CD8-positive, alpha-beta memory T cell (primary cell): ENCODE measurements around the gene AGER. TPM values are rescaled to one million over a fixed set of nuclear protein-coding genes. Genes with fewer than 3 reads are reported as not detected.

Experiments used
- CTCF ChIA-PET: fragments of 350-600 bp; sonication (Branson Sonifier 250); formaldehyde crosslinking; loops from one replicate; lab custom pipeline; 2021; ENCODE audit warnings: antibody characterized with exemption; lab: Charles Lee
- POLR2A ChIA-PET: fragments of 350-600 bp; sonication (Branson Sonifier 250); formaldehyde crosslinking; loops from one replicate; lab custom pipeline; 2021; ENCODE audit warnings: antibody characterized with exemption; lab: Charles Lee
- DNase-seq, 5 donors: peaks; one replicate each; pipeline versions ENCODE4 v3.0.0 to v3.0.0-alpha.2; 2020 to 2022; ENCODE audit warnings: mixed read lengths in 1 of 5
- H3K27ac ChIP-seq: one replicate; pipeline ENCODE4 v1.7.0; 2013; ENCODE audit warnings: low read depth, mild to moderate bottlenecking, low read length, moderate library complexity
- H3K27me3 ChIP-seq: 2 replicates; pipeline ENCODE4 v1.7.0; 2013; ENCODE audit warnings: low read length, mild to moderate bottlenecking; ENCODE audit not compliant: insufficient read depth, poor library complexity, severe bottlenecking
- H3K36me3 ChIP-seq: 2 replicates; pipeline ENCODE4 v1.7.0; 2013; ENCODE audit warnings: mild to moderate bottlenecking, low read length, moderate library complexity; ENCODE audit not compliant: insufficient read depth
- H3K4me1 ChIP-seq: 2 replicates; pipeline ENCODE4 v1.7.0; 2013; ENCODE audit warnings: mild to moderate bottlenecking, low read length, moderate library complexity; ENCODE audit not compliant: insufficient read depth
- H3K4me3 ChIP-seq: 2 replicates; pipeline ENCODE4 v1.7.0; 2013; ENCODE audit warnings: mild to moderate bottlenecking, low read length
- H3K9me3 ChIP-seq: 2 replicates; pipeline ENCODE4 v1.7.0; 2013; ENCODE audit warnings: mild to moderate bottlenecking, low read length
- H3K27ac Mint-ChIP-seq, 8 donors: one replicate each; pipeline ENCODE4 v1.8.0; 2020 to 2021; ENCODE audit warnings: mixed read lengths in 8 of 8, mild to moderate bottlenecking in 6 of 8, inconsistent platforms in 3 of 8, moderate library complexity in 3 of 8
- H3K27me3 Mint-ChIP-seq, 2 donors: one replicate each; pipeline ENCODE4 v1.8.0; 2020 to 2021; ENCODE audit warnings: mixed read lengths in 2 of 2, mild to moderate bottlenecking in 1 of 2, moderate library complexity in 1 of 2
- H3K36me3 Mint-ChIP-seq, 3 donors: one replicate each; pipeline ENCODE4 v1.8.0; 2020 to 2021; ENCODE audit warnings: mixed read lengths in 3 of 3, inconsistent platforms in 1 of 3, mild to moderate bottlenecking in 1 of 3
- H3K4me1 Mint-ChIP-seq, 3 donors: one replicate each; pipeline ENCODE4 v1.8.0; 2020 to 2021; ENCODE audit warnings: mixed read lengths in 3 of 3, inconsistent platforms in 1 of 3, mild to moderate bottlenecking in 1 of 3
- H3K4me3 Mint-ChIP-seq, 7 donors: one replicate each; pipeline ENCODE4 v1.8.0; 2020 to 2021; ENCODE audit warnings: mixed read lengths in 7 of 7, mild to moderate bottlenecking in 6 of 7, moderate library complexity in 4 of 7, inconsistent platforms in 2 of 7
- H3K9me3 Mint-ChIP-seq, 5 donors: one replicate each; pipeline ENCODE4 v1.8.0; 2020 to 2022; ENCODE audit warnings: mixed read lengths in 5 of 5, mild to moderate bottlenecking in 3 of 5, moderate library complexity in 2 of 5, inconsistent platforms in 1 of 5
- polyA plus RNA-seq: library from polyadenylated mRNA; unstranded; fragments of 300-500 nt; fragmentation: Illumina TruSeq; gene quantifications from one replicate; pipeline ENCODE4 v1.2.3, GENCODE V29; 2021
- total RNA-seq, 2 experiments: library from RNA; stranded (reverse); gene quantifications; one replicate each; pipeline ENCODE4 v1.2.3, GENCODE V29; 2021

AGER gene
- total and polyA plus RNA-seq, 3 experiments from 2014 or later = 11.9 to 12.5 TPM; not detected in 1

DNA sequence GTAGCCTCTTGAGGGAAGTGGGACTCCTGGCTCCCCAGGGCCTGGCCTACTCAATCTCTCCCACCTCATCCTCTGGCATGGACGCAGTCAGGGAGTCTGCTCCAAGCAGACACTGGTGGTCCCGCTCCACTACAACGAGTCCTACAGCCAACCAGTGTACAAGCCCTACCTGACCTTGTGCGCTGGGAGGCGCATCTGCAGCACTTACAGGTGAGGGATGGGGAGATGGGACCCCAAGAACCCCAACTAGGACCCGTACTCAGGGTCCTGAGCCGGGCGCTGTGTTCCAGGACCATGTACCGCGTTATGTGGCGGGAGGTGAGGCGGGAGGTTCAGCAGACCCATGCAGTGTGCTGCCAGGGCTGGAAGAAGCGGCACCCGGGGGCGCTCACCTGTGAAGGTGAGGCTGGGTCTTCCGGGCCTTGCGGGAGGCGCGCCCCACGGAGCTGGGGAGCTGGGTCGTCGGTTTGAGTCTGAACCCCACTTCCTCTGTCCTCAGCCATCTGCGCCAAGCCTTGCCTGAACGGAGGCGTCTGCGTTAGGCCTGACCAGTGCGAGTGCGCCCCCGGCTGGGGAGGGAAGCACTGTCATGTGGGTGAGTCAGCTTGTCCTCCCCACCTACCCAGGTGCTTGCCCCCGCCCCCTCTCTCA is 17.5 kb downstream of the AGER start:
- Mint-ChIP-seq H3K4me1 (peaks cover 4 to 5% (median 5%) of the 10 kb centered on the region in 3 donors), H3K27ac (peak overlapping the region in 2 of 8 donors; percentile 50 to 75), H3K4me3 (no peak overlapping the region), H3K36me3 (peaks cover 0 to 65% (median 14%) of the 10 kb centered on the region in 3 donors), H3K9me3 (no peaks in the 10 kb centered on the region), H3K27me3 (no peaks in the 10 kb centered on the region)
- H3K9me3 ChIP-seq = no peaks in the 10 kb centered on the region
- H3K27me3 ChIP-seq = no peaks in the 10 kb centered on the region
- ChIA-PET CTCF (interaction anchor here (1.6 kb wide), 1 partner anchor 29 kb away, joined by 4 read pairs; no protein-coding TSS in a partner anchor), POLR2A (interaction anchor here (0.5 to 0.7 kb wide), 2 partner anchors 29 to 457 kb away, joined by 3 to 5 read pairs; no protein-coding TSS in a partner anchor)
- H3K36me3 ChIP-seq = peaks cover 16% of the 10 kb centered on the region
- H3K4me1 ChIP-seq = no peaks in the 10 kb centered on the region
- no peak overlapping the region for H3K4me3 ChIP-seq
- H3K27ac ChIP-seq = no peak overlapping the region
- no peak for DNase-seq

- ChIA-PET CTCF (interaction anchor here (1.8 kb wide), 1 partner anchor 45 kb away, joined by 4 read pairs; no protein-coding TSS in a partner anchor), POLR2A (interaction anchor here (0.6 kb wide), 1 partner anchor 283 kb away, joined by 4 read pairs; no protein-coding TSS in a partner anchor)
- Mint-ChIP-seq H3K4me3 (no peak within 1 kb of the TSS), H3K27me3 (no peaks in the 10 kb centered on the region), H3K36me3 (peaks cover 0 to 45% (median 4%) of the 10 kb centered on the region in 3 donors), H3K4me1 (peaks cover 0 to 5% (median 2%) of the 10 kb centered on the region in 3 donors), H3K9me3 (no peaks in the 10 kb centered on the region), H3K27ac (peak within 1 kb of the TSS in 2 of 8 donors; percentile 6 to 47)
- Histone ChIP-seq H3K27me3 (no peaks in the 10 kb centered on the region), H3K36me3 (peaks cover 9% of the 10 kb centered on the region), H3K9me3 (no peaks in the 10 kb centered on the region), H3K4me1 (no peaks in the 10 kb centered on the region), H3K27ac (no peak within 1 kb of the TSS), H3K4me3 (no peak within 1 kb of the TSS)
- no peak for DNase-seq
These were observed 19.8 kb downstream of the AGER start, which contains the start of gene EGFL8 for GRCh38 chr6:32164295-32164694. Gene EGFL8, plus strand, starts transcription at chr6:32164595. Its CDS starts 1,571 bp downstream, at chr6:32166166.

DNA sequence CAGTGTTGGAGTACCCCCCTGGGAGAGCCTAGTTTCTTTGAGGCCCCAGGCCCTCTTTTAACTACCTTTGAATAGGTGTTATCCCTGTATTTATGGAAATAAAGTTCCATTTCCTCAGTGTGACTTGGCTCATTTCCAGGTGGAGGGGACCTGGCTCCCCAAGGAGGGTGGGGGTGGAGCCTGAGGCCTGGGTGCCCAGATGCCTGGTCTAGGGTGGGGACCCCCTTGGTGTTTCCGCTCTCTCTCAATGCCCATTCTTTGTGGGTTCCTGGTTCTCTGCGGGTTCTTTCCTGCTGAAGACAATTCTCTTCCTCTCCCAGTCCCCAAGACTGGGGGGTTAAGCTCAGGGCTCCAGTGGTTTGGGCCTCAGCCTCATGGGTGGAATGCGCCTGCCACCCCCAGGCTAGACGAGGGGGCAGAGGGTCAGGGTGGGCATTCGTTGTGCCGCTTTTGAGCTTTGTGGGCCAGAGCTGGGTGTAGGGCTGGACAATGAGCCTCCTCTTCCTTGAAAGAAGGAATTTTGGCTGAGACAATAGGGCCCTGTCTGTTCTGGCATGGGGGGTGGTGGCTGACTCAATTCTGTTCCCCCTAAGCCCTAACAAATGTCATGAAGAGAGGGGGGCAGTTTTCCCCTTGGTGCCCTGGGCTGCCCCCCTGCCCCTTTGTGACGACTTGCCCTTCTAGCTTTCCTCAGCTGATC is 20.3 kb downstream of the AGER start:
- POLR2A ChIA-PET = no interaction called here
- no peaks in the 10 kb centered on the region for H3K9me3 ChIP-seq
- Mint-ChIP-seq H3K4me1 (peaks cover 0 to 5% (median 2%) of the 10 kb centered on the region in 3 donors), H3K27ac (no peak overlapping the region), H3K27me3 (no peaks in the 10 kb centered on the region), H3K4me3 (no peak overlapping the region), H3K9me3 (no peaks in the 10 kb centered on the region), H3K36me3 (peaks cover 0 to 43% (median 4%) of the 10 kb centered on the region in 3 donors)
- H3K27me3 ChIP-seq = no peaks in the 10 kb centered on the region
- CTCF ChIA-PET = interaction anchor here (1.8 kb wide), 1 partner anchor 45 kb away, joined by 4 read pairs; no protein-coding TSS in a partner anchor
- H3K36me3 ChIP-seq = peaks cover 6% of the 10 kb centered on the region
- no peak overlapping the region for H3K27ac ChIP-seq
- no peaks in the 10 kb centered on the region for H3K4me1 ChIP-seq
- no peak overlapping the region for H3K4me3 ChIP-seq
- no peak for DNase-seq

DNA sequence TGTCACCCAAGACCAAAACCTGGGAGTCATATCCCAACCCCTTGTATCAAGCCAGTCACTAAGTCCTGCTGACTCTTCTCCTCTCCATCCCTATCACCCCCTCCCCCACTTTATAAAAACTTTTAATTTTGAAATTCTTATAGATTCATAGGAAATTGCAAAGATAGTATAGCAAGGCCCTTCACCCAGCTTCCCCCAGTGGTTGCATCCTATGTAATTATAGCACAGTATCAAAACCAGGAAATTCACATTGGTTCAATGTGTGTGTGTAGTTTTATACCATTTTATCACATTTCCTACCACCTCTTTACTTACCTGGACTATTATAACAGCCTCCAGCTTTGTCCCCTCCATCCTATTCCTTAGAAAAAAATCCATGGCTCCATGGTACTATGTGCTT is 26.0 kb downstream of the AGER start:
- Histone ChIP-seq H3K9me3 (no peaks in the 10 kb centered on the region), H3K27ac (no peak overlapping the region), H3K36me3 (peaks cover 19% of the 10 kb centered on the region), H3K4me1 (peaks cover 16% of the 10 kb centered on the region), H3K4me3 (no peak overlapping the region), H3K27me3 (no peaks in the 10 kb centered on the region)
- Mint-ChIP-seq H3K4me1 (peaks cover 22 to 30% (median 24%) of the 10 kb centered on the region in 3 donors), H3K4me3 (peak overlapping the region in 1 of 7 donors; percentile 50), H3K27me3 (no peaks in the 10 kb centered on the region), H3K27ac (no peak overlapping the region), H3K36me3 (peaks cover 7 to 35% (median 13%) of the 10 kb centered on the region in 3 donors), H3K9me3 (no peaks in the 10 kb centered on the region)
- CTCF ChIA-PET = no interaction called here
- no peak for DNase-seq
- POLR2A ChIA-PET = no interaction called here

- Mint-ChIP-seq H3K27me3 (peaks cover 0 to 1% of the 10 kb centered on the region in 2 donors), H3K36me3 (peaks cover 7 to 29% (median 13%) of the 10 kb centered on the region in 3 donors), H3K27ac (peak overlapping the region in 1 of 8 donors; percentile 19), H3K9me3 (no peaks in the 10 kb centered on the region), H3K4me1 (peaks cover 28 to 41% (median 31%) of the 10 kb centered on the region in 3 donors), H3K4me3 (no peak overlapping the region)
- peaks cover 27% of the 10 kb centered on the region for H3K4me1 ChIP-seq
- H3K27ac ChIP-seq = no peak overlapping the region
- POLR2A ChIA-PET = no interaction called here
- DNase-seq = no peak
- no peaks in the 10 kb centered on the region for H3K27me3 ChIP-seq
- H3K4me3 ChIP-seq = no peak overlapping the region
- CTCF ChIA-PET = no interaction called here
- no peaks in the 10 kb centered on the region for H3K9me3 ChIP-seq
- H3K36me3 ChIP-seq = peaks cover 19% of the 10 kb centered on the region
These were observed 27.2 kb downstream of the AGER start for GRCh38 chr6:32156891-32157290.

- no peaks in the 10 kb centered on the region for H3K9me3 Mint-ChIP-seq
- peak overlapping the region; percentile 56 to 97 (median 95) for H3K27ac Mint-ChIP-seq
- H3K4me1 Mint-ChIP-seq = peaks cover 35 to 56% (median 43%) of the 10 kb centered on the region in 3 donors
- peak overlapping the region; percentile 92 to 100 (median 98) for H3K4me3 Mint-ChIP-seq
- no peaks in the 10 kb centered on the region for H3K27me3 ChIP-seq
- CTCF ChIA-PET = interaction anchor here (0.9 to 1.3 kb wide), 7 partner anchors 16 to 40 kb away, joined by 3 to 6 read pairs (median 4); partner anchors contain the start of genes ATF6B and GPSM3
- H3K9me3 ChIP-seq = no peaks in the 10 kb centered on the region
- peak overlapping the region; percentile 82 for H3K27ac ChIP-seq
- peaks cover 19% of the 10 kb centered on the region for H3K36me3 ChIP-seq
- peak; percentile 52 to 78 (median 63) for DNase-seq
- peaks cover 7 to 29% (median 13%) of the 10 kb centered on the region in 3 donors for H3K36me3 Mint-ChIP-seq
- peaks cover 15% of the 10 kb centered on the region in 2 donors for H3K27me3 Mint-ChIP-seq
- H3K4me3 ChIP-seq = peak overlapping the region; percentile 93
- peaks cover 27% of the 10 kb centered on the region for H3K4me1 ChIP-seq
- POLR2A ChIA-PET = interaction anchor here (0.6 to 0.9 kb wide), 3 partner anchors 25 to 319 kb away, joined by 3 read pairs; partner anchors contain the start of gene FKBPL
These were observed 29.4 kb downstream of the AGER start for GRCh38 chr6:32154514-32155161.
